HepG2 (cell line): ENCODE data around the gene KSR1. TPM values are rescaled to one million over a fixed set of nuclear protein-coding genes. Genes with fewer than 3 reads are reported as not detected.

Experiments
- AHR ChIP-seq: IDR thresholded peaks from 2 replicates; pipeline ENCODE4 v1.6.1; 2018; ENCODE audit warnings: missing genetic modification reagents, missing compliant biosample characterization
- CREB1 ChIP-seq, 2 experiments: fragments of 450-650 bp in 1 of 2; IDR thresholded peaks; 2 replicates each; pipeline ENCODE4 v1.6.1; 2016 to 2017; ENCODE audit warnings: control low read depth in 1 of 2, mild to moderate bottlenecking in 1 of 2, missing compliant biosample characterization in 1 of 2, missing genetic modification characterization in 1 of 2
- HNRNPUL1 ChIP-seq: fragments of 200-400 bp; formaldehyde crosslinking; IDR thresholded peaks from 2 replicates; pipeline ENCODE4 v1.6.1; 2017; ENCODE audit warnings: low read depth, mild to moderate bottlenecking, low read length, moderate library complexity
- KLF11 ChIP-seq: IDR thresholded peaks from 2 replicates; pipeline ENCODE4 v1.6.1; 2016; ENCODE audit warnings: missing compliant biosample characterization
- RORA ChIP-seq: sonication (generic); formaldehyde crosslinking; IDR thresholded peaks from 2 replicates; pipeline ENCODE4 v1.5.0; 2020; ENCODE audit warnings: mild to moderate bottlenecking, missing genetic modification reagents, moderate library complexity
- ZBTB33 ChIP-seq: sonication (generic); formaldehyde crosslinking; IDR thresholded peaks from 2 replicates; pipeline ENCODE4 v1.4.0; 2020; ENCODE audit warnings: missing genetic modification reagents
- ZNF264 ChIP-seq: sonication (generic); formaldehyde crosslinking; IDR thresholded peaks from 2 replicates; pipeline ENCODE4 v1.4.0; 2020; ENCODE audit warnings: missing genetic modification reagents
- ZNF292 ChIP-seq: sonication (generic); formaldehyde crosslinking; IDR thresholded peaks from 2 replicates; pipeline ENCODE4 v1.8.1; 2022; ENCODE audit warnings: mild to moderate bottlenecking, low read depth, missing genetic modification reagents, borderline replicate concordance
- ZNF317 ChIP-seq: sonication (generic); formaldehyde crosslinking; IDR thresholded peaks from 2 replicates; pipeline ENCODE4 v1.5.0; 2020; ENCODE audit warnings: mild to moderate bottlenecking, missing genetic modification reagents
- ZNF362 ChIP-seq: sonication (generic); formaldehyde crosslinking; IDR thresholded peaks from 2 replicates; pipeline ENCODE4 v1.4.0; 2020; ENCODE audit warnings: missing genetic modification reagents, mild to moderate bottlenecking, borderline replicate concordance
- ZNF430 ChIP-seq: sonication (generic); formaldehyde crosslinking; IDR thresholded peaks from 2 replicates; pipeline ENCODE4 v1.9.0; 2021; ENCODE audit warnings: mild to moderate bottlenecking, missing genetic modification reagents
- ZNF501 ChIP-seq: sonication (generic); formaldehyde crosslinking; IDR thresholded peaks from 2 replicates; pipeline ENCODE4 v1.5.1; 2020; ENCODE audit warnings: mild to moderate bottlenecking, moderate library complexity, missing genetic modification reagents
- ZNF563 ChIP-seq: sonication (generic); formaldehyde crosslinking; IDR thresholded peaks from 2 replicates; pipeline ENCODE4 v1.8.0; 2022; ENCODE audit warnings: mild to moderate bottlenecking, moderate library complexity, missing genetic modification reagents
- ZNF777 ChIP-seq: sonication (generic); formaldehyde crosslinking; IDR thresholded peaks from 2 replicates; pipeline ENCODE4 v1.4.0; 2020; ENCODE audit warnings: missing genetic modification reagents
- ZNF788 ChIP-seq: sonication (generic); formaldehyde crosslinking; IDR thresholded peaks from 2 replicates; pipeline ENCODE4 v1.5.0; 2020; ENCODE audit warnings: mild to moderate bottlenecking, missing genetic modification reagents, borderline replicate concordance
- ZNF850 ChIP-seq: sonication (generic); formaldehyde crosslinking; conservative IDR thresholded peaks from 2 replicates; pipeline ENCODE4 v1.9.0; 2021; ENCODE audit warnings: mild to moderate bottlenecking, missing genetic modification reagents
- polyA plus RNA-seq, 8 experiments: library from polyadenylated mRNA; depleted of rRNA in 3 of 8; stranded (reverse) in 7 of 8; unstranded in 1 of 8; fragments of >200 nt; fragmentation: Illumina TruSeq in 4 of 8; extraction: Trizol in 4 of 8; gene quantifications; 2 replicates each; pipeline versions ENCODE4 v1.2.1 to v1.2.3, GENCODE V29; 2011 to 2016; ENCODE audit warnings: low read depth in 4 of 8, missing spikeins in 1 of 8, mixed read lengths in 1 of 8; ENCODE audit not compliant: insufficient read depth in 1 of 8
- total RNA-seq, 5 experiments: library from RNA; depleted of rRNA; stranded (reverse); fragments of >200 nt; fragmentation: Illumina TruSeq; extraction: Trizol; gene quantifications; 2 replicates each; pipeline ENCODE4 v1.2.3, GENCODE V29; 2016; ENCODE audit warnings: low read depth in 1 of 5
- TF ChIP-seq, protein P1 (sequence below): sonication (generic); formaldehyde crosslinking; conservative IDR thresholded peaks from 2 replicates; pipeline ENCODE4 v1.8.0; 2022; ENCODE audit warnings: mild to moderate bottlenecking, moderate library complexity, missing genetic modification reagents
- TF ChIP-seq, protein P2 (sequence below): sonication (generic); formaldehyde crosslinking; IDR thresholded peaks from 2 replicates; pipeline ENCODE4 v1.4.0; 2020; ENCODE audit warnings: missing genetic modification reagents, borderline replicate concordance

Gene KSR1
- total and polyA plus RNA-seq, 2 of the 13 experiments (the other 11 are each of a cell fraction or from before 2014, with no cell fraction given), result 10.1 to 16.6 TPM

DNA sequence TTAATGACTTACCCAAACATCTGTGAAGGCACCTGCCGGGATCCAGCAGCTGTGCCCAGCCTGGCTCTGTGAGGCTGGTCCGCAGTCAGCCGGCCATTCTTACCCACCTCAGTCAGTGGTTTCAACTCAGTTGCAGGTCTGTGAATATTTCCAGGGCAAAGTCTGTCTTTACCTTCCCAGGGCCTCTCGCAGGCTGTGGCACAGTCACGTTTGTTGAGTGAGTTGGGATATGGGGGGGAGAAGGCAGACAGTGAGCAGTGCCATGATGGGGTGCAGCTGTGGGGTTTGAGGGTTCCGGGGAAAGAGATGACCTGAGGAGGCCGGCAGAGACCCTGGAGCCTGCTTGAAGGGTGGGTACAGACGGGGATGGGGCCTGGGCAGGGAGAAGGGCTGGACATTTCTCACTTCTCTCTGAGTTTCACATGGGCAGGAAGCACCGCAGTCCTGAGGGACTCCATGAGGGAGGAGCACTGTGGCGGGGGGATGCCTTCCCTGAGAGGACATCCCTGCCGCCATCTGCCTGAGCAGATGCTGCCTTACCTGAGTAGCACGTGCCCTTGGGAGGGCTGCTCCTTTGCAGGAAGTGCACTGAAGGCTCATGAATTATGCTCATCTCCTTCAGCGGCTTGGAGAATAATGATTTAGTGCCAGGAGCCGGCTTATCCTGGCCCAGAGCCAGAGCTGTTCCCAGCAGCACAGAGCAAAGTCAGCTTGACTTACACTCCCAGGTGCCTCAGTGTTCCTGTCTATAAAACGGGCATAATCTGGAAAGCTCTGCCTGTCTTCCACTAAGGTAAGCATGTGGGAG, 48.1 kb downstream of the KSR1 start (continued):
- peak; percentile 56; the same call in 1 of the 2 replicates for TF ChIP-seq ZNF264 (CRISPR knock-in tag)
- TF ChIP-seq, protein P1, sequence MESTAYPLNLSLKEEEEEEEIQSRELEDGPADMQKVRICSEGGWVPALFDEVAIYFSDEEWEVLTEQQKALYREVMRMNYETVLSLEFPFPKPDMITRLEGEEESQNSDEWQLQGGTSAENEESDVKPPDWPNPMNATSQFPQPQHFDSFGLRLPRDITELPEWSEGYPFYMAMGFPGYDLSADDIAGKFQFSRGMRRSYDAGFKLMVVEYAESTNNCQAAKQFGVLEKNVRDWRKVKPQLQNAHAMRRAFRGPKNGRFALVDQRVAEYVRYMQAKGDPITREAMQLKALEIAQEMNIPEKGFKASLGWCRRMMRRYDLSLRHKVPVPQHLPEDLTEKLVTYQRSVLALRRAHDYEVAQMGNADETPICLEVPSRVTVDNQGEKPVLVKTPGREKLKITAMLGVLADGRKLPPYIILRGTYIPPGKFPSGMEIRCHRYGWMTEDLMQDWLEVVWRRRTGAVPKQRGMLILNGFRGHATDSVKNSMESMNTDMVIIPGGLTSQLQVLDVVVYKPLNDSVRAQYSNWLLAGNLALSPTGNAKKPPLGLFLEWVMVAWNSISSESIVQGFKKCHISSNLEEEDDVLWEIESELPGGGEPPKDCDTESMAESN, result no peak
- TF ChIP-seq ZNF292, result peak; percentile 71; the same call in 1 of the 2 replicates
- TF ChIP-seq, protein P2, sequence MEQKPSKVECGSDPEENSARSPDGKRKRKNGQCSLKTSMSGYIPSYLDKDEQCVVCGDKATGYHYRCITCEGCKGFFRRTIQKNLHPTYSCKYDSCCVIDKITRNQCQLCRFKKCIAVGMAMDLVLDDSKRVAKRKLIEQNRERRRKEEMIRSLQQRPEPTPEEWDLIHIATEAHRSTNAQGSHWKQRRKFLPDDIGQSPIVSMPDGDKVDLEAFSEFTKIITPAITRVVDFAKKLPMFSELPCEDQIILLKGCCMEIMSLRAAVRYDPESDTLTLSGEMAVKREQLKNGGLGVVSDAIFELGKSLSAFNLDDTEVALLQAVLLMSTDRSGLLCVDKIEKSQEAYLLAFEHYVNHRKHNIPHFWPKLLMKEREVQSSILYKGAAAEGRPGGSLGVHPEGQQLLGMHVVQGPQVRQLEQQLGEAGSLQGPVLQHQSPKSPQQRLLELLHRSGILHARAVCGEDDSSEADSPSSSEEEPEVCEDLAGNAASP (CRISPR knock-in tag), result no peak
- TF ChIP-seq ZNF850 (CRISPR knock-in tag), result no peak
- TF ChIP-seq ZNF563 (CRISPR knock-in tag), result no peak
- TF ChIP-seq HNRNPUL1, result no peak
- peak; percentile 52; the same call in 1 of the 2 replicates for TF ChIP-seq ZNF501 (CRISPR knock-in tag)
- TF ChIP-seq ZBTB33 (CRISPR knock-in tag), result 0 out of 2 replicates have a peak, but pooled peaks have one; percentile 20
- TF ChIP-seq CREB1 (IDR thresholded peaks at IDR 0.05), result no peak
- no peak for TF ChIP-seq CREB1 (CRISPR knock-in tag; IDR thresholded peaks at IDR 0.05)
- no peak for TF ChIP-seq ZNF777
- TF ChIP-seq ZNF430 (CRISPR knock-in tag), result no peak
- TF ChIP-seq ZNF362 (CRISPR knock-in tag), result no peak
- no peak for TF ChIP-seq ZNF788
- no peak for TF ChIP-seq AHR (CRISPR knock-in tag)
- no peak for TF ChIP-seq RORA (CRISPR knock-in tag)
- no peak for TF ChIP-seq KLF11 (CRISPR knock-in tag)
- no peak for TF ChIP-seq ZNF317
